Stimulated activated naive CD8-positive, alpha-beta T cell treated with anti-CD3 and anti-CD28 coated beads, Interleukin-15, amount 100 ng/mL, for 72 hours (primary cell): ENCODE results near the gene POLR3B.

Experiments
- ATAC-seq: fragments of 150-1000 bp; cut with Tn5 transposase; 2 replicates; pipeline ENCODE4 v1.10.0; 2021; ENCODE audit warnings: mild to moderate bottlenecking, moderate library complexity
- DNase-seq, 2 donors: peaks; one replicate each; pipeline ENCODE4 v3.0.0; 2021 to 2022
- H3K27ac Mint-ChIP-seq, 2 donors: one replicate each; pipeline ENCODE4 v1.8.0; 2022; ENCODE audit warnings: mild to moderate bottlenecking in 2 of 2, mixed read lengths in 2 of 2, moderate library complexity in 2 of 2
- H3K27me3 Mint-ChIP-seq: one replicate; pipeline ENCODE4 v1.8.0; 2022; ENCODE audit warnings: mixed read lengths
- H3K4me1 Mint-ChIP-seq: one replicate; pipeline ENCODE4 v1.8.0; 2022; ENCODE audit warnings: mild to moderate bottlenecking, mixed read lengths
- H3K4me3 Mint-ChIP-seq, 2 donors: one replicate each; pipeline ENCODE4 v1.8.0; 2022; ENCODE audit warnings: mild to moderate bottlenecking in 2 of 2, mixed read lengths in 2 of 2, moderate library complexity in 1 of 2
- H3K9me3 Mint-ChIP-seq, 2 donors: one replicate each; pipeline ENCODE4 v1.8.0; 2022; ENCODE audit warnings: mixed read lengths in 2 of 2

Gene POLR3B

GRCh38 chr12:106423291-106423690 is 65.7 kb downstream of the POLR3B start:
- no peaks in the 10 kb centered on the region for H3K9me3 Mint-ChIP-seq
- no peak for ATAC-seq
- H3K4me3 Mint-ChIP-seq: no peak overlapping the region
- H3K27ac Mint-ChIP-seq: no peak overlapping the region
- H3K4me1 Mint-ChIP-seq: no peaks in the 10 kb centered on the region
- no peaks in the 10 kb centered on the region for H3K27me3 Mint-ChIP-seq
- DNase-seq: no peak

- no peak overlapping the region for H3K27ac Mint-ChIP-seq
- H3K9me3 Mint-ChIP-seq: no peaks in the 10 kb centered on the region
- no peak for DNase-seq
- H3K4me3 Mint-ChIP-seq: no peak overlapping the region
- H3K27me3 Mint-ChIP-seq: no peaks in the 10 kb centered on the region
- H3K4me1 Mint-ChIP-seq: no peaks in the 10 kb centered on the region
- ATAC-seq: no peak
Observed at GRCh38 chr12:106425061-106425702, 67.6 kb downstream of the POLR3B start.

GRCh38 chr12:106427917-106428316 is 70.4 kb downstream of the POLR3B start:
- H3K9me3 Mint-ChIP-seq: no peaks in the 10 kb centered on the region

GRCh38 chr12:106428384-106428783 is 70.8 kb downstream of the POLR3B start:
- Mint-ChIP-seq H3K27me3 (no peaks in the 10 kb centered on the region), H3K9me3 (no peaks in the 10 kb centered on the region), H3K4me1 (no peaks in the 10 kb centered on the region), H3K4me3 (no peak overlapping the region), H3K27ac (no peak overlapping the region)
- no peak for DNase-seq
- ATAC-seq: no peak

More at GRCh38 chr12:106427917-106428316, 70.4 kb downstream of the POLR3B start:
- ATAC-seq (no peak), DNase-seq (no peak)
- Mint-ChIP-seq H3K27me3 (no peaks in the 10 kb centered on the region), H3K4me1 (no peaks in the 10 kb centered on the region), H3K4me3 (no peak overlapping the region), H3K27ac (no peak overlapping the region)

GRCh38 chr12:106429043-106429552 is 71.5 kb downstream of the POLR3B start:
- Mint-ChIP-seq H3K9me3 (no peaks in the 10 kb centered on the region), H3K4me3 (no peak overlapping the region), H3K4me1 (no peaks in the 10 kb centered on the region), H3K27me3 (no peaks in the 10 kb centered on the region), H3K27ac (no peak overlapping the region)
- no peak for ATAC-seq
- no peak for DNase-seq

GRCh38 chr12:106429636-106430035 is 72.1 kb downstream of the POLR3B start:
- Mint-ChIP-seq H3K4me1 (no peaks in the 10 kb centered on the region), H3K4me3 (no peak overlapping the region), H3K9me3 (no peaks in the 10 kb centered on the region), H3K27me3 (no peaks in the 10 kb centered on the region), H3K27ac (no peak overlapping the region)
- DNase-seq (no peak), ATAC-seq (no peak)

- Mint-ChIP-seq H3K4me1 (no peaks in the 10 kb centered on the region), H3K4me3 (no peak overlapping the region), H3K9me3 (no peaks in the 10 kb centered on the region), H3K27ac (peak overlapping the region in 1 of 2 donors; percentile 44), H3K27me3 (no peaks in the 10 kb centered on the region)
- ATAC-seq (no peak), DNase-seq (no peak)
Observed at GRCh38 chr12:106431839-106432411, 74.4 kb downstream of the POLR3B start.

GRCh38 chr12:106433055-106433454 is 75.5 kb downstream of the POLR3B start:
- H3K4me3 Mint-ChIP-seq: no peak overlapping the region
- ATAC-seq (no peak), DNase-seq (no peak)
- no peaks in the 10 kb centered on the region for H3K4me1 Mint-ChIP-seq
- no peaks in the 10 kb centered on the region for H3K9me3 Mint-ChIP-seq
- H3K27ac Mint-ChIP-seq: no peak overlapping the region
- no peaks in the 10 kb centered on the region for H3K27me3 Mint-ChIP-seq

GRCh38 chr12:106434526-106434925 is 77.0 kb downstream of the POLR3B start:
- H3K4me3 Mint-ChIP-seq: no peak overlapping the region
- ATAC-seq (no peak), DNase-seq (no peak)
- no peaks in the 10 kb centered on the region for H3K9me3 Mint-ChIP-seq
- no peak overlapping the region for H3K27ac Mint-ChIP-seq
- H3K4me1 Mint-ChIP-seq: no peaks in the 10 kb centered on the region
- H3K27me3 Mint-ChIP-seq: no peaks in the 10 kb centered on the region

GRCh38 chr12:106436164-106436563 is 78.6 kb downstream of the POLR3B start:
- no peaks in the 10 kb centered on the region for H3K4me1 Mint-ChIP-seq
- no peak overlapping the region for H3K27ac Mint-ChIP-seq
- DNase-seq: no peak
- no peaks in the 10 kb centered on the region for H3K9me3 Mint-ChIP-seq
- no peaks in the 10 kb centered on the region for H3K27me3 Mint-ChIP-seq
- no peak for ATAC-seq
- H3K4me3 Mint-ChIP-seq: no peak overlapping the region

- H3K27me3 Mint-ChIP-seq: no peaks in the 10 kb centered on the region
- H3K9me3 Mint-ChIP-seq: no peaks in the 10 kb centered on the region
- H3K4me1 Mint-ChIP-seq: peaks cover 5% of the 10 kb centered on the region
- no peak overlapping the region for H3K27ac Mint-ChIP-seq
- no peak overlapping the region for H3K4me3 Mint-ChIP-seq
- DNase-seq (no peak), ATAC-seq (no peak)
Observed at GRCh38 chr12:106442575-106442974, 85.0 kb downstream of the POLR3B start.

- no peak overlapping the region for H3K27ac Mint-ChIP-seq
- ATAC-seq (no peak), DNase-seq (no peak)
- peaks cover 5% of the 10 kb centered on the region for H3K4me1 Mint-ChIP-seq
- H3K4me3 Mint-ChIP-seq: no peak overlapping the region
- H3K27me3 Mint-ChIP-seq: no peaks in the 10 kb centered on the region
- no peaks in the 10 kb centered on the region for H3K9me3 Mint-ChIP-seq
Observed at GRCh38 chr12:106445053-106445452, 87.5 kb downstream of the POLR3B start.

- Mint-ChIP-seq H3K4me3 (no peak overlapping the region), H3K4me1 (peaks cover 5% of the 10 kb centered on the region), H3K27ac (no peak overlapping the region), H3K9me3 (no peaks in the 10 kb centered on the region), H3K27me3 (no peaks in the 10 kb centered on the region)
- DNase-seq (no peak), ATAC-seq (no peak)
Observed at GRCh38 chr12:106445959-106446358, 88.4 kb downstream of the POLR3B start.

GRCh38 chr12:106446419-106447092 is 89.0 kb downstream of the POLR3B start:
- peaks cover 5% of the 10 kb centered on the region for H3K4me1 Mint-ChIP-seq
- no peak for ATAC-seq
- H3K27ac Mint-ChIP-seq: no peak overlapping the region
- H3K9me3 Mint-ChIP-seq: no peaks in the 10 kb centered on the region
- no peak overlapping the region for H3K4me3 Mint-ChIP-seq
- DNase-seq: no peak
- no peaks in the 10 kb centered on the region for H3K27me3 Mint-ChIP-seq

- no peaks in the 10 kb centered on the region for H3K27me3 Mint-ChIP-seq
- no peak overlapping the region for H3K27ac Mint-ChIP-seq
- H3K4me1 Mint-ChIP-seq: no peaks in the 10 kb centered on the region
- DNase-seq: no peak
- ATAC-seq: no peak
- no peaks in the 10 kb centered on the region for H3K9me3 Mint-ChIP-seq
- H3K4me3 Mint-ChIP-seq: no peak overlapping the region
Observed at GRCh38 chr12:106452309-106452708, 94.8 kb downstream of the POLR3B start.

- Mint-ChIP-seq H3K4me1 (no peaks in the 10 kb centered on the region), H3K27ac (no peak overlapping the region), H3K4me3 (no peak overlapping the region), H3K27me3 (no peaks in the 10 kb centered on the region), H3K9me3 (no peaks in the 10 kb centered on the region)
- no peak for DNase-seq
- ATAC-seq: no peak
Observed at GRCh38 chr12:106455111-106455510, 97.6 kb downstream of the POLR3B start.
